HepG2 (cell line): ENCODE measurements around the gene GPX2. TPM values are rescaled to one million over a fixed set of nuclear protein-coding genes. Genes with fewer than 3 reads are reported as not detected.

Experiments
- ASH2L ChIP-seq: fragments of 300-600, 200-600 bp; sonication (generic); IDR thresholded peaks from 2 replicates; pipeline ENCODE4 v1.7.0; 2017; ENCODE audit warnings: low read depth, mild to moderate bottlenecking, moderate library complexity, mixed read lengths, low read length; ENCODE audit not compliant: insufficient read length
- IRX3 ChIP-seq: sonication (generic); formaldehyde crosslinking; IDR thresholded peaks from 2 replicates; pipeline ENCODE4 v1.8.1; 2023; ENCODE audit warnings: mild to moderate bottlenecking, low read depth, missing genetic modification reagents, borderline replicate concordance
- MZF1 ChIP-seq: sonication (generic); formaldehyde crosslinking; IDR thresholded peaks from 2 replicates; pipeline ENCODE4 v1.8.1; 2023; ENCODE audit warnings: mild to moderate bottlenecking, missing genetic modification reagents, borderline replicate concordance
- NFIB ChIP-seq: sonication (generic); formaldehyde crosslinking; IDR thresholded peaks from 2 replicates; pipeline ENCODE4 v1.9.0; 2021; ENCODE audit warnings: missing genetic modification reagents, mild to moderate bottlenecking, borderline replicate concordance
- RARG ChIP-seq: sonication (generic); formaldehyde crosslinking; IDR thresholded peaks from 2 replicates; pipeline ENCODE4 v1.4.0; 2020; ENCODE audit warnings: low read depth, mild to moderate bottlenecking, missing genetic modification reagents
- SALL2 ChIP-seq: sonication (generic); formaldehyde crosslinking; IDR thresholded peaks from 2 replicates; pipeline ENCODE4 v1.8.1; 2023; ENCODE audit warnings: mild to moderate bottlenecking, missing genetic modification reagents, inconsistent platforms
- TOE1 ChIP-seq: sonication (generic); formaldehyde crosslinking; IDR thresholded peaks from 2 replicates; pipeline ENCODE4 v1.4.0; 2020; ENCODE audit warnings: mild to moderate bottlenecking, missing genetic modification reagents
- ZBTB14 ChIP-seq: sonication (generic); formaldehyde crosslinking; IDR thresholded peaks from 2 replicates; pipeline ENCODE4 v1.4.0; 2020; ENCODE audit warnings: missing genetic modification reagents
- ZGPAT ChIP-seq: IDR thresholded peaks from 2 replicates; pipeline ENCODE4 v1.6.1; 2016; ENCODE audit warnings: mild to moderate bottlenecking
- ZNF232 ChIP-seq: sonication (generic); formaldehyde crosslinking; IDR thresholded peaks from 2 replicates; pipeline ENCODE4 v1.4.0; 2020; ENCODE audit warnings: missing genetic modification reagents, borderline replicate concordance
- ZNF276 ChIP-seq: sonication (generic); formaldehyde crosslinking; IDR thresholded peaks from 2 replicates; pipeline ENCODE4 v1.4.0; 2020; ENCODE audit warnings: mild to moderate bottlenecking, low read depth, missing genetic modification reagents
- ZNF382 ChIP-seq: sonication (generic); formaldehyde crosslinking; IDR thresholded peaks from 2 replicates; pipeline ENCODE4 v1.5.0; 2020; ENCODE audit warnings: missing genetic modification reagents, mild to moderate bottlenecking, borderline replicate concordance
- ZNF512B ChIP-seq: sonication (generic); formaldehyde crosslinking; IDR thresholded peaks from 2 replicates; pipeline ENCODE4 v1.5.1; 2020; ENCODE audit warnings: missing genetic modification reagents, mild to moderate bottlenecking, borderline replicate concordance
- ZNF605 ChIP-seq: sonication (generic); formaldehyde crosslinking; IDR thresholded peaks from 2 replicates; pipeline ENCODE4 v1.8.0; 2022; ENCODE audit warnings: mild to moderate bottlenecking, missing genetic modification reagents
- ZNF629 ChIP-seq: sonication (generic); formaldehyde crosslinking; conservative IDR thresholded peaks from 2 replicates; pipeline ENCODE4 v1.5.0; 2020; ENCODE audit warnings: missing genetic modification reagents
- ZXDC ChIP-seq: sonication (generic); formaldehyde crosslinking; IDR thresholded peaks from 2 replicates; pipeline ENCODE4 v1.5.0; 2020; ENCODE audit warnings: mild to moderate bottlenecking, missing genetic modification reagents
- polyA plus RNA-seq, 8 experiments: library from polyadenylated mRNA; depleted of rRNA in 3 of 8; stranded (reverse) in 7 of 8; unstranded in 1 of 8; fragments of >200 nt; fragmentation: Illumina TruSeq in 4 of 8; extraction: Trizol in 4 of 8; gene quantifications; 2 replicates each; pipeline versions ENCODE4 v1.2.1 to v1.2.3, GENCODE V29; 2011 to 2016; ENCODE audit warnings: low read depth in 4 of 8, missing spikeins in 1 of 8, mixed read lengths in 1 of 8; ENCODE audit not compliant: insufficient read depth in 1 of 8
- total RNA-seq, 5 experiments: library from RNA; depleted of rRNA; stranded (reverse); fragments of >200 nt; fragmentation: Illumina TruSeq; extraction: Trizol; gene quantifications; 2 replicates each; pipeline ENCODE4 v1.2.3, GENCODE V29; 2016; ENCODE audit warnings: low read depth in 1 of 5

Gene GPX2
- total and polyA plus RNA-seq, 2 of the 13 experiments (the other 11 are each of a cell fraction or from before 2014, with no cell fraction given): 526 to 674 TPM

- TF ChIP-seq ZGPAT (CRISPR knock-in tag): no peak
- no peak for TF ChIP-seq IRX3 (CRISPR knock-in tag)
- TF ChIP-seq SALL2 (CRISPR knock-in tag): no peak; the same call in 1 of the 2 replicates
- no peak for TF ChIP-seq TOE1 (CRISPR knock-in tag)
- no peak for TF ChIP-seq ZBTB14 (CRISPR knock-in tag)
- TF ChIP-seq ZXDC: no peak
- no peak for TF ChIP-seq RARG (CRISPR knock-in tag)
- TF ChIP-seq ZNF512B (CRISPR knock-in tag): no peak; the same call in 1 of the 2 replicates
- no peak for TF ChIP-seq ZNF276
- TF ChIP-seq ASH2L: no peak
- no peak for TF ChIP-seq ZNF232
- TF ChIP-seq ZNF382 (CRISPR knock-in tag): no peak
- TF ChIP-seq ZNF605 (CRISPR knock-in tag): no peak
- TF ChIP-seq ZNF629 (CRISPR knock-in tag): no peak
- no peak for TF ChIP-seq NFIB (CRISPR knock-in tag)
- no peak for TF ChIP-seq MZF1 (CRISPR knock-in tag)
These were observed 5.4 kb upstream of the GPX2 start (continued) for GRCh38 chr14:64947710-64948611.
